ENCODE data around the gene SLC38A8. TPM values are rescaled to one million over a fixed set of nuclear protein-coding genes. Genes with fewer than 3 reads are reported as not detected.

The SLC38A8 gene
- total and polyA plus RNA-seq, 3 donors from 2014 or later, result 0.33 to 0.43 (median 0.39) TPM

DNA sequence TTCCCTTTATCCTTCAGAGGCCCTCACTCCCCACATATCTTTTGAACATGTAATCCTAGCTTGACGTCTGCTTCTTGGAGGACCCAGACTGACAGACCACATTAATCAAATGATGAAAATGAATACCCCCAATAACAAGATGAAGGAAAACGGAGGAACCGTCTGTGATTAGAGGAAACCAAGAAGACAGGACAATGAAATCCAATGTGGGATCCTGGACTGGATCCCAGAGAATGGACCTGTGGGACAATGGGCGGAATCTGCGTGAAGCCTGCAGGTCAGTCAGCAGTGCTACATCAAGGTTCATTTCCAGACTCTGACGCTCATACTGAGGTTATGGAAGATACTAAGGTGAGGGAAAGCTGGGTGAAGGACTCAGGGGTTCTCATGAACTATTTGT is 38.2 kb upstream of the SLC38A8 start:
- TF ChIP-seq POLR2A (IDR thresholded peaks at IDR 0.05), result no peak
- TF ChIP-seq, protein P1, sequence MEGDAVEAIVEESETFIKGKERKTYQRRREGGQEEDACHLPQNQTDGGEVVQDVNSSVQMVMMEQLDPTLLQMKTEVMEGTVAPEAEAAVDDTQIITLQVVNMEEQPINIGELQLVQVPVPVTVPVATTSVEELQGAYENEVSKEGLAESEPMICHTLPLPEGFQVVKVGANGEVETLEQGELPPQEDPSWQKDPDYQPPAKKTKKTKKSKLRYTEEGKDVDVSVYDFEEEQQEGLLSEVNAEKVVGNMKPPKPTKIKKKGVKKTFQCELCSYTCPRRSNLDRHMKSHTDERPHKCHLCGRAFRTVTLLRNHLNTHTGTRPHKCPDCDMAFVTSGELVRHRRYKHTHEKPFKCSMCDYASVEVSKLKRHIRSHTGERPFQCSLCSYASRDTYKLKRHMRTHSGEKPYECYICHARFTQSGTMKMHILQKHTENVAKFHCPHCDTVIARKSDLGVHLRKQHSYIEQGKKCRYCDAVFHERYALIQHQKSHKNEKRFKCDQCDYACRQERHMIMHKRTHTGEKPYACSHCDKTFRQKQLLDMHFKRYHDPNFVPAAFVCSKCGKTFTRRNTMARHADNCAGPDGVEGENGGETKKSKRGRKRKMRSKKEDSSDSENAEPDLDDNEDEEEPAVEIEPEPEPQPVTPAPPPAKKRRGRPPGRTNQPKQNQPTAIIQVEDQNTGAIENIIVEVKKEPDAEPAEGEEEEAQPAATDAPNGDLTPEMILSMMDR (IDR thresholded peaks at IDR 0.05), result no peak
- H3K4me1 ChIP-seq, result peaks cover 25% of the 10 kb centered on the region
- no peak overlapping the region for H3K27ac ChIP-seq
- H3K9me3 ChIP-seq, result no peaks in the 10 kb centered on the region
- no peak overlapping the region for H3K4me3 ChIP-seq
- no peaks in the 10 kb centered on the region for H3K27me3 ChIP-seq
- no peak for DNase-seq
- H3K36me3 ChIP-seq (ENCODE audit: low read depth, missing control alignments), result no peaks in the 10 kb centered on the region
- WGBS, 2 donors, result 65 to 75% methylated on average over 6 of the region's 6 CpGs
- intact Hi-C loops (cut with DNase I; ENCODE audit: low total_unique reads), result no loop called here

DNA sequence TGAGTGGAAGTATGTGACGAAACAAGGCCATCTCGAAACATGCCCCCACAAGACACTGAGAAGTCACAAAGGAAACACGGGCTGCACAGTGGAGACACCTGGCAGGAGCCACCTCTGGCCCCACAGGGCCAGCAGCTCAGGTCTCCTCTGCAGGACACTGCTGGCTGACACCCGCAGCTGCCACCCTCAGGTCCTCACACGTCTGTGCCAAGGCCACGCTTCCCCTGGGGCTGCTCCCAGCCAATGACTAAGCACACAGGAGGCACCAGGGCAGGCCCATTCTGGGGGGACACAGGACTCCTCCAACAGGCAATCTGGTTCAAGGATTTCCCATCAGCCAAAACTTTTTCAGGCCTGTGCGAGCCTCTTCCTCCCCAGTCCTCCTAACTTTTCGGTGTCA is 37.8 kb upstream of the SLC38A8 start:
- no peaks in the 10 kb centered on the region for H3K36me3 ChIP-seq (ENCODE audit: low read depth, missing control alignments)
- intact Hi-C loops (cut with DNase I; ENCODE audit: low total_unique reads), result no loop called here
- 75 to 83% methylated on average over 8 of the region's 8 CpGs for WGBS, 2 donors
- no peaks in the 10 kb centered on the region for H3K9me3 ChIP-seq
- no peak for DNase-seq
- H3K27me3 ChIP-seq, result no peaks in the 10 kb centered on the region
- H3K27ac ChIP-seq, result no peak overlapping the region
- no peak for TF ChIP-seq POLR2A (IDR thresholded peaks at IDR 0.05)
- TF ChIP-seq, protein P1 (IDR thresholded peaks at IDR 0.05), result no peak
- H3K4me3 ChIP-seq, result no peak overlapping the region
- H3K4me1 ChIP-seq, result peaks cover 21% of the 10 kb centered on the region

DNA sequence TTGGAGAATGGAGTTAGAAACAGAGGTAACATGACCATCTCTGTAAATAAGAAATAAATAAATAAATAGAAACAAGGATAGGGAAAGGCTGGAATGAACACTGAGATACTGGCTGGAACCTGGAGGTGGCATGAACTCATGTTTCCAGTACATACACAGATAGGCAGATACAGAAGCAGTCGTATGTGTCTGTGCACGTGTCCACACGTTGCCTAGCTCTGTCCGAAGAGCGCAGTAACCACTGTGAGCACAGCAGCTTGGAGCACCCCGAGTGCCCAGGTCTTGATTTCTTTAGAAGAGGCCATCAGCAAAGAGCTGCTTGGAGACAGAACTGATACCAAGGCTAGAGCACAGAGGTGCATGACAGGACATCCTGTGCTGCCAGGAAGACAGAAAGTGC is 37.1 kb upstream of the SLC38A8 start:
- Histone ChIP-seq H3K36me3 (ENCODE audit: low read depth, missing control alignments) (no peaks in the 10 kb centered on the region), H3K4me3 (no peak overlapping the region), H3K9me3 (no peaks in the 10 kb centered on the region), H3K27ac (no peak overlapping the region), H3K27me3 (no peaks in the 10 kb centered on the region), H3K4me1 (peaks cover 15% of the 10 kb centered on the region)
- 69 to 76% methylated on average over 6 of the region's 6 CpGs for WGBS, 2 donors
- no peak for DNase-seq
- TF ChIP-seq, protein P1 (IDR thresholded peaks at IDR 0.05), result no peak
- no peak for TF ChIP-seq POLR2A (IDR thresholded peaks at IDR 0.05)
- intact Hi-C loops (cut with DNase I; ENCODE audit: low total_unique reads), result no loop called here

DNA sequence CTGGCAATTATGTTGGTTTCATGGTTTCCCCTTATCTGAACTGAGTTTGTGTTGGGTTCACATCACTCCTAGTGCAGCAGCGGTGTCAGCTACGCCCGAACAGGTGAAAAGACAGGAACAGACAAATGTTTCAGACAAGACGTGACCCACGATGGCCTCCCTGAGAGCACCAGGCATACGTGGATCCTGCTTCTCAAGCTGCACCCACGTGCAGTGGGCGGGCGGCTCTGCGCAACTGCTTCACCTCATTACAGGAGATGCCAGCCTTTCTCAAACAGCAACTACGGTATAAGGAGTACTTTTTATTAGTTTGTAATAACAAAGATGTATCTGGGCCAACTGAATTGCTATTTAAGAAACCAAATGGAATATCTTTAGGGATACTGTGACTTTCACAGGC is 32.8 kb upstream of the SLC38A8 start:
- H3K36me3 ChIP-seq (ENCODE audit: low read depth, missing control alignments), result no peaks in the 10 kb centered on the region
- H3K9me3 ChIP-seq, result no peaks in the 10 kb centered on the region
- H3K27ac ChIP-seq, result no peak overlapping the region
- no peaks in the 10 kb centered on the region for H3K27me3 ChIP-seq
- no peaks in the 10 kb centered on the region for H3K4me1 ChIP-seq
- TF ChIP-seq POLR2A (IDR thresholded peaks at IDR 0.05), result no peak
- DNase-seq, result no peak
- no peak overlapping the region for H3K4me3 ChIP-seq
- 91 to 95% methylated on average over 11 of the region's 11 CpGs for WGBS, 2 donors
- intact Hi-C loops (cut with DNase I; ENCODE audit: low total_unique reads), result no loop called here

DNA sequence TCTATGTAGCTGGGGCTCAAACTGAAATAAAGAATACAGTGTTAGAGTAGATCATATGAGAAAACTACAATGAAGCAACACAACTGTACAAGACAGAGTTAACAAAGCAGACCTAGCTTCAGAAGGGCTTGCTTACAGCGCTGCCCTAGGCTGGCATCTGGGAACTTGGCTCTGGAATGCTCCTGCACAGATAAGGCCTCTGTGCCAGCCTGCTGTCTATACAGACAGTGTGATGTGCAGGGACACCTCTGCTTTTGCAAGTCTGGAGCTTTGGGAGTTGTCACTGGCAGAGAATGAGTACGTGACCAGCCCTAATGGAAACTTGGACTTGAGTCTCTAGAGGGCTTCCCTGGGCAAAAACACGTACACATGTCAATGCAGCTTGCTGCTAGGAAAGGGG is 32.1 kb upstream of the SLC38A8 start:
- no peak for TF ChIP-seq POLR2A (IDR thresholded peaks at IDR 0.05)
- TF ChIP-seq, protein P1 (IDR thresholded peaks at IDR 0.05), result no peak
- intact Hi-C loops (cut with DNase I; ENCODE audit: low total_unique reads), result no loop called here
- Histone ChIP-seq H3K27ac (no peak overlapping the region), H3K4me3 (no peak overlapping the region), H3K9me3 (no peaks in the 10 kb centered on the region), H3K27me3 (no peaks in the 10 kb centered on the region), H3K36me3 (ENCODE audit: low read depth, missing control alignments) (no peaks in the 10 kb centered on the region), H3K4me1 (no peaks in the 10 kb centered on the region)
- 82 to 83% methylated on average over 3 of the region's 3 CpGs for WGBS, 2 donors
- no peak for DNase-seq
